Endothelial cell of umbilical vein (primary cell): ENCODE measurements around the gene JUND. TPM values are rescaled to one million over a fixed set of nuclear protein-coding genes. Genes with fewer than 3 reads are reported as not detected.

Experiments
- BruUV-seq: library from RNA; stranded (reverse); fragments of 400-500 nt; replicated peaks from 2 replicates; lab custom pipeline; 2021; lab: Mats Ljungman, UMichigan
- CTCF ChIA-PET: fragments of 300-600, 350-600 bp; sonication (Branson Sonifier 250); formaldehyde crosslinking; loops from one replicate; lab custom pipeline; 2021; ENCODE audit warnings: antibody characterized with exemption, inconsistent platforms; lab: Charles Lee
- POLR2A ChIA-PET: fragments of 300-600, 350-600 bp; sonication (Branson Sonifier 250); formaldehyde crosslinking; loops from one replicate; lab custom pipeline; 2021; ENCODE audit warnings: antibody characterized with exemption, inconsistent platforms; lab: Charles Lee
- DNase-seq: peaks from one replicate; pipeline ENCODE4 v3.0.0-alpha.2; 2011; ENCODE audit warnings: low read depth, low spot score
- FAIRE-seq: peaks from 2 replicates; lab custom pipeline; 2011; peaks lifted over from hg19 to GRCh38; lab: Jason Lieb, UNC
- H2AFZ ChIP-seq: 2 replicates; pipeline ENCODE4 v1.6.0; 2012; ENCODE audit warnings: low read depth, low read length, control low read depth, inconsistent platforms
- H3K27ac ChIP-seq: 2 replicates; pipeline ENCODE4 v1.5.1; 2011; ENCODE audit warnings: low read depth, mild to moderate bottlenecking, control low read depth, low read length, moderate library complexity; ENCODE audit not compliant: insufficient read depth
- H3K27me3 ChIP-seq, 2 experiments: 2 replicates each; pipeline versions ENCODE4 v1.6.0 to v1.6.1; 2011; ENCODE audit warnings: low read length in 2 of 2, mixed read lengths in 1 of 2; ENCODE audit not compliant: control insufficient read depth in 2 of 2, insufficient read depth in 2 of 2
- H3K36me3 ChIP-seq, 2 experiments: 2 replicates in 1 of 2; 3 replicates in 1 of 2; pipeline ENCODE4 v1.5.1; 2011; ENCODE audit warnings: low read length in 2 of 2, mild to moderate bottlenecking in 1 of 2, moderate library complexity in 1 of 2; ENCODE audit not compliant: control insufficient read depth in 2 of 2, insufficient read depth in 2 of 2; ENCODE audit errors: extremely low read depth in 1 of 2
- H3K4me1 ChIP-seq: 3 replicates; pipeline ENCODE4 v1.5.1; 2011; ENCODE audit warnings: mild to moderate bottlenecking, low read length; ENCODE audit not compliant: control insufficient read depth, insufficient read depth; ENCODE audit errors: extremely low read depth
- H3K4me2 ChIP-seq: 2 replicates; pipeline ENCODE4 v1.6.1; 2011; ENCODE audit warnings: low read length, control low read depth, mixed read lengths; ENCODE audit not compliant: insufficient read depth
- H3K4me3 ChIP-seq, 3 experiments: fragments of 200-600 bp in 1 of 3; sonication (generic), shearing (Covaris generic) in 1 of 3; replicated peaks in 1 of 3; 2 replicates each; pipeline ENCODE4 v1.5.1; 2011 to 2016; ENCODE audit warnings: control low read depth in 3 of 3, low read length in 3 of 3, mild to moderate bottlenecking in 2 of 3, inconsistent platforms in 1 of 3, low read depth in 1 of 3, moderate library complexity in 1 of 3; ENCODE audit not compliant: insufficient read depth in 1 of 3
- H3K79me2 ChIP-seq: 2 replicates; pipeline ENCODE4 v1.6.0; 2012; ENCODE audit warnings: low read length, inconsistent platforms; ENCODE audit not compliant: control insufficient read depth, insufficient read depth
- H3K9ac ChIP-seq: replicated peaks from 2 replicates; pipeline ENCODE3; 2011; ENCODE audit warnings: low read length, control low read depth; ENCODE audit not compliant: insufficient read depth; ENCODE audit errors: extremely low read depth
- H3K9me1 ChIP-seq: replicated peaks from 3 replicates; pipeline ENCODE4 v1.6.0; 2011; ENCODE audit warnings: mild to moderate bottlenecking, low read length; ENCODE audit not compliant: control insufficient read depth, insufficient read depth; ENCODE audit errors: extremely low read depth
- H3K9me3 ChIP-seq: replicated peaks from 2 replicates; pipeline ENCODE4 v1.5.1; 2012; ENCODE audit warnings: low read length, inconsistent platforms; ENCODE audit not compliant: control insufficient read depth, insufficient read depth
- H4K20me1 ChIP-seq: replicated peaks from 2 replicates; pipeline ENCODE3; 2011; ENCODE audit warnings: mild to moderate bottlenecking, low read length; ENCODE audit not compliant: control insufficient read depth, insufficient read depth; ENCODE audit errors: extremely low read depth
- EZH2 ChIP-seq: IDR thresholded peaks from 2 replicates; pipeline ENCODE4 v1.6.1; 2012; ENCODE audit warnings: borderline replicate concordance, low read depth, mild to moderate bottlenecking, moderate library complexity, low read length, inconsistent platforms; ENCODE audit not compliant: severe bottlenecking
- FOS ChIP-seq: IDR thresholded peaks from 2 replicates; pipeline ENCODE4 v1.6.1; 2011; ENCODE audit warnings: mild to moderate bottlenecking, low read length, moderate library complexity, borderline replicate concordance; ENCODE audit not compliant: insufficient read depth
- GATA2 ChIP-seq: IDR thresholded peaks from 2 replicates; pipeline ENCODE4 v1.7.0; 2011; ENCODE audit warnings: low read depth, mild to moderate bottlenecking, moderate library complexity, mixed read lengths, low read length; ENCODE audit not compliant: insufficient read length, insufficient read depth
- JUN ChIP-seq: IDR thresholded peaks from 2 replicates; pipeline ENCODE4 v1.6.1; 2011; ENCODE audit warnings: borderline replicate concordance, low read depth; ENCODE audit not compliant: insufficient read length, insufficient read depth
- MYC ChIP-seq: IDR thresholded peaks from one replicate; pipeline ENCODE4 v1.6.1; 2011; ENCODE audit warnings: mild to moderate bottlenecking, low read depth, low read length
- POLR2A ChIP-seq: IDR thresholded peaks from 2 replicates; pipeline ENCODE4 v1.6.1; 2012; ENCODE audit warnings: low read depth, mild to moderate bottlenecking, control low read depth, low read length
- POLR2AphosphoS5 ChIP-seq: IDR thresholded peaks from 2 replicates; pipeline ENCODE4 v1.6.1; 2012; ENCODE audit warnings: low read depth, mild to moderate bottlenecking, control low read depth, low read length, moderate library complexity; ENCODE audit not compliant: insufficient read depth
- dilution Hi-C: fragments of 300-500 bp; cut with MboI; formaldehyde crosslinking; loops from one replicate; pipeline ENCODE4 v1.15.0; 2019; ENCODE audit warnings: low sequenced_read_pairs; ENCODE audit not compliant: extremely low pct_ligation_motif_present
- intact Hi-C: fragments of 100-400 bp; cut with micrococcal nuclease; formaldehyde crosslinking; loops from one replicate; pipeline ENCODE4 v1.10.0; 2022
- polyA plus RNA-seq, 4 experiments: library from polyadenylated mRNA; depleted of rRNA in 3 of 4; stranded (reverse) in 3 of 4; unstranded in 1 of 4; fragments of >200 nt; gene quantifications; 2 replicates each; pipeline versions ENCODE4 v1.2.1 to v1.2.3, GENCODE V29; 2011 to 2012; ENCODE audit warnings: missing spikeins in 1 of 4
- total RNA-seq: library from RNA; stranded (reverse); gene quantifications from 2 replicates; pipeline ENCODE4 v1.2.3, GENCODE V29; 2021
- TF ChIP-seq, protein P1 (sequence below), 2 donors: IDR thresholded peaks; 1 replicate in 1 of 2; 2 replicates in 1 of 2; pipeline ENCODE4 v1.5.1; 2011; ENCODE audit warnings: low read length in 2 of 2, mild to moderate bottlenecking in 2 of 2, moderate library complexity in 2 of 2, control low read depth in 1 of 2, inconsistent platforms in 1 of 2, low read depth in 1 of 2; ENCODE audit not compliant: insufficient read depth in 1 of 2; ENCODE audit errors: extremely low read depth in 1 of 2
- TF ChIP-seq, protein P2 (sequence below): IDR thresholded peaks from 2 replicates; pipeline ENCODE4 v1.6.1; 2011; ENCODE audit not compliant: insufficient read depth, insufficient read length

The JUND gene
- total and polyA plus RNA-seq, 2 donors (not counting 3 experiments of a cell fraction or from before 2014, with no cell fraction given) = 91.4 to 130 TPM

DNA sequence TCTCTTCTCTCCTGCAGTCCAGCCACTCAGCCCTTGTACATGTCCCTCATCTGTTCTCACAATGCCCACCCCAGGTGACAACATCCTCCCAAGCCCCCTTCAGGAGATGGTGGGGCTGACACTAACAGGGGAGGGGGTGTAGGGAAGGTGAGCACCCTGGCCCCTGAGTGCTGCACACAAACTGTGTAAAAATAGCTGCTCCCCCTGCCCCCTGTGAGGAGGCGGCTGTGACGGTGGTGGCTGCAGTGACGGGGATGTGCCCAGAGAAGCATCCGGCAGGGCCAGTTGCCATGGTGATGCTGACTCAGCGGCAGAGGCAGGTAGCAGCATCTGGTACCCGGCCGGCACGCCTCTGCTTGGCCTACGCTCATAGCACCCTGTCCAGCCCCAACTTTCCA, 13.0 kb upstream of the JUND start:
- Histone ChIP-seq H2AFZ (no peak overlapping the region), H3K4me3 (no peak overlapping the region), H3K36me3 (no peaks in the 10 kb centered on the region), H3K9me3 (no peaks in the 10 kb centered on the region), H4K20me1 (no peaks in the 10 kb centered on the region), H3K9me1 (no peaks in the 10 kb centered on the region), H3K79me2 (no peaks in the 10 kb centered on the region), H3K4me1 (peaks cover 16% of the 10 kb centered on the region), H3K27ac (no peak overlapping the region), H3K4me2 (no peak overlapping the region), H3K9ac (no peak overlapping the region), H3K27me3 (no peaks in the 10 kb centered on the region)
- no peak for FAIRE-seq
- TF ChIP-seq, protein P1, sequence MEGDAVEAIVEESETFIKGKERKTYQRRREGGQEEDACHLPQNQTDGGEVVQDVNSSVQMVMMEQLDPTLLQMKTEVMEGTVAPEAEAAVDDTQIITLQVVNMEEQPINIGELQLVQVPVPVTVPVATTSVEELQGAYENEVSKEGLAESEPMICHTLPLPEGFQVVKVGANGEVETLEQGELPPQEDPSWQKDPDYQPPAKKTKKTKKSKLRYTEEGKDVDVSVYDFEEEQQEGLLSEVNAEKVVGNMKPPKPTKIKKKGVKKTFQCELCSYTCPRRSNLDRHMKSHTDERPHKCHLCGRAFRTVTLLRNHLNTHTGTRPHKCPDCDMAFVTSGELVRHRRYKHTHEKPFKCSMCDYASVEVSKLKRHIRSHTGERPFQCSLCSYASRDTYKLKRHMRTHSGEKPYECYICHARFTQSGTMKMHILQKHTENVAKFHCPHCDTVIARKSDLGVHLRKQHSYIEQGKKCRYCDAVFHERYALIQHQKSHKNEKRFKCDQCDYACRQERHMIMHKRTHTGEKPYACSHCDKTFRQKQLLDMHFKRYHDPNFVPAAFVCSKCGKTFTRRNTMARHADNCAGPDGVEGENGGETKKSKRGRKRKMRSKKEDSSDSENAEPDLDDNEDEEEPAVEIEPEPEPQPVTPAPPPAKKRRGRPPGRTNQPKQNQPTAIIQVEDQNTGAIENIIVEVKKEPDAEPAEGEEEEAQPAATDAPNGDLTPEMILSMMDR (IDR thresholded peaks at IDR 0.05; ENCODE audit: extremely low read depth in 1 of 2, insufficient read depth in 1 of 2, low read depth in 1 of 2, low read length in 2 of 2) = no peak
- TF ChIP-seq MYC (no peak), EZH2 (no peak), JUN (no peak), GATA2 (no peak), POLR2A (no peak), POLR2AphosphoS5 (no peak), FOS (no peak)
- TF ChIP-seq, protein P2, sequence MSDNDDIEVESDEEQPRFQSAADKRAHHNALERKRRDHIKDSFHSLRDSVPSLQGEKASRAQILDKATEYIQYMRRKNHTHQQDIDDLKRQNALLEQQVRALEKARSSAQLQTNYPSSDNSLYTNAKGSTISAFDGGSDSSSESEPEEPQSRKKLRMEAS = no peak
- intact Hi-C loops (no loop called here), dilution Hi-C loops (no loop called here)
- DNase-seq = no peak
- no TSS peak for BruUV-seq
- ChIA-PET CTCF (no interaction called here), POLR2A (interaction anchor here (4.2 kb wide), 1 partner anchor 14 kb away, joined by 100 read pairs; the partner anchor contains the start of gene JUND)
